Measurements from ENCODE around the gene ZBTB5.
"Not testable (repeated sequence)": the region's sequence is repeated elsewhere in the genome, so short reads cannot be mapped to it uniquely, and the experiment has no call there.

DNA sequence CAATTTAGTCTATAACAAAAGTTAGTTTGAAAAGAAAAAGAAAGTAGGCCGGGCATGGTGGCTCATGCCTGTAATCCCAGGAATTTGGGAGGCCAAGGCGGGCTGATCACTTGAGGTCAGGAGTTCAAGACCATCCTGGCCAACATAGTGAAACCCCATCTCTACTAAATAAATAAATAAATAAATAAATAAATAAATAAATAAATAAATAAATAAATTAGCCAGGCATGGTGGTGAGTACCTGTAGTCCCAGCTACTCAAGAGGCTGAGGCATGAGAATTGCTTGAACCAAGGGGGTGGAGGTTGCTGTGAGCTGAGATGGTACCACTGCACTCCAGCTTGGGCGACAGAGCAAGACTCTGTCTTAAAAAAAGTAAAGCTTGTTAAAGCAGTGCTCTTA is 67.3 kb downstream of the ZBTB5 start:
- TF ChIP-seq, protein P1, sequence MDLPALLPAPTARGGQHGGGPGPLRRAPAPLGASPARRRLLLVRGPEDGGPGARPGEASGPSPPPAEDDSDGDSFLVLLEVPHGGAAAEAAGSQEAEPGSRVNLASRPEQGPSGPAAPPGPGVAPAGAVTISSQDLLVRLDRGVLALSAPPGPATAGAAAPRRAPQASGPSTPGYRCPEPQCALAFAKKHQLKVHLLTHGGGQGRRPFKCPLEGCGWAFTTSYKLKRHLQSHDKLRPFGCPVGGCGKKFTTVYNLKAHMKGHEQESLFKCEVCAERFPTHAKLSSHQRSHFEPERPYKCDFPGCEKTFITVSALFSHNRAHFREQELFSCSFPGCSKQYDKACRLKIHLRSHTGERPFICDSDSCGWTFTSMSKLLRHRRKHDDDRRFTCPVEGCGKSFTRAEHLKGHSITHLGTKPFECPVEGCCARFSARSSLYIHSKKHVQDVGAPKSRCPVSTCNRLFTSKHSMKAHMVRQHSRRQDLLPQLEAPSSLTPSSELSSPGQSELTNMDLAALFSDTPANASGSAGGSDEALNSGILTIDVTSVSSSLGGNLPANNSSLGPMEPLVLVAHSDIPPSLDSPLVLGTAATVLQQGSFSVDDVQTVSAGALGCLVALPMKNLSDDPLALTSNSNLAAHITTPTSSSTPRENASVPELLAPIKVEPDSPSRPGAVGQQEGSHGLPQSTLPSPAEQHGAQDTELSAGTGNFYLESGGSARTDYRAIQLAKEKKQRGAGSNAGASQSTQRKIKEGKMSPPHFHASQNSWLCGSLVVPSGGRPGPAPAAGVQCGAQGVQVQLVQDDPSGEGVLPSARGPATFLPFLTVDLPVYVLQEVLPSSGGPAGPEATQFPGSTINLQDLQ (CRISPR knock-in tag; IDR thresholded peaks at IDR 0.05): not testable (repeated sequence)
- TF ChIP-seq, protein P2, sequence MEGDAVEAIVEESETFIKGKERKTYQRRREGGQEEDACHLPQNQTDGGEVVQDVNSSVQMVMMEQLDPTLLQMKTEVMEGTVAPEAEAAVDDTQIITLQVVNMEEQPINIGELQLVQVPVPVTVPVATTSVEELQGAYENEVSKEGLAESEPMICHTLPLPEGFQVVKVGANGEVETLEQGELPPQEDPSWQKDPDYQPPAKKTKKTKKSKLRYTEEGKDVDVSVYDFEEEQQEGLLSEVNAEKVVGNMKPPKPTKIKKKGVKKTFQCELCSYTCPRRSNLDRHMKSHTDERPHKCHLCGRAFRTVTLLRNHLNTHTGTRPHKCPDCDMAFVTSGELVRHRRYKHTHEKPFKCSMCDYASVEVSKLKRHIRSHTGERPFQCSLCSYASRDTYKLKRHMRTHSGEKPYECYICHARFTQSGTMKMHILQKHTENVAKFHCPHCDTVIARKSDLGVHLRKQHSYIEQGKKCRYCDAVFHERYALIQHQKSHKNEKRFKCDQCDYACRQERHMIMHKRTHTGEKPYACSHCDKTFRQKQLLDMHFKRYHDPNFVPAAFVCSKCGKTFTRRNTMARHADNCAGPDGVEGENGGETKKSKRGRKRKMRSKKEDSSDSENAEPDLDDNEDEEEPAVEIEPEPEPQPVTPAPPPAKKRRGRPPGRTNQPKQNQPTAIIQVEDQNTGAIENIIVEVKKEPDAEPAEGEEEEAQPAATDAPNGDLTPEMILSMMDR (CRISPR knock-in tag; IDR thresholded peaks at IDR 0.05): not testable (repeated sequence)
- TF ChIP-seq ATF1 (CRISPR knock-in tag; IDR thresholded peaks at IDR 0.05); NR2C2 (CRISPR knock-in tag; IDR thresholded peaks at IDR 0.05; ENCODE audit: borderline replicate concordance); TAF1 (CRISPR knock-in tag; IDR thresholded peaks at IDR 0.05); ZNF766 (CRISPR knock-in tag; IDR thresholded peaks at IDR 0.05; ENCODE audit: borderline replicate concordance); ZNF569 (CRISPR knock-in tag; IDR thresholded peaks at IDR 0.05; ENCODE audit: borderline replicate concordance): not testable (repeated sequence)

All from HepG2 (cell line).